CD4-positive, alpha-beta T cell treated with Interleukin-6 at 100 ng/mL for 8 hours (primary cell): ENCODE measurements around the gene INO80C.
"Not testable (repeated sequence)": the region's sequence is repeated elsewhere in the genome, so short reads cannot be mapped to it uniquely, and the experiment has no call there.

Source experiments
- DNase-seq: peaks from one replicate; pipeline ENCODE4 v3.0.0-alpha.2; 2020; ENCODE audit warnings: mixed read lengths, low spot score

INO80C gene

GRCh38 chr18:35512761-35513160 is 15.0 kb upstream of the INO80C start:
- no peak for DNase-seq

DNA sequence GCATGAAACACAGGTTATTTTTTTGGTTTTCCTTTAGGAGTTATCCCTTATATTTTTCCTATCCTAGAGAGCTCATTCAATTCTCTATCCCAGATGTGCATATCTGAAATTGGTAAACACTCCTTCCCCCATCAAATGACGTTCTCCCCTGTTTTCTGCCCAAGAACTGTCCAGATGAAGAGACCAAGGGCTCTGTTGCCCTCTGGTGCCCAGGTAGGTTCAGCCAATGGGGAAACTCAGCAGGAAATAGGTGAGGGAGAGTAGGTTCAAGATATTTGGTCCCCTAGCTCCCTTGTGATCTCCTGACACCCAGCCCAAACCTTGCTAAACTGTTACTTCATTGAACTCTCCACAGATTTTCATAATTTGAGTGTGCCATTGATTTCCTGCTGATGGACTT is 14.1 kb upstream of the INO80C start:
- no peak for DNase-seq

GRCh38 chr18:35511428-35511827 is 13.7 kb upstream of the INO80C start:
- no peak for DNase-seq

DNA sequence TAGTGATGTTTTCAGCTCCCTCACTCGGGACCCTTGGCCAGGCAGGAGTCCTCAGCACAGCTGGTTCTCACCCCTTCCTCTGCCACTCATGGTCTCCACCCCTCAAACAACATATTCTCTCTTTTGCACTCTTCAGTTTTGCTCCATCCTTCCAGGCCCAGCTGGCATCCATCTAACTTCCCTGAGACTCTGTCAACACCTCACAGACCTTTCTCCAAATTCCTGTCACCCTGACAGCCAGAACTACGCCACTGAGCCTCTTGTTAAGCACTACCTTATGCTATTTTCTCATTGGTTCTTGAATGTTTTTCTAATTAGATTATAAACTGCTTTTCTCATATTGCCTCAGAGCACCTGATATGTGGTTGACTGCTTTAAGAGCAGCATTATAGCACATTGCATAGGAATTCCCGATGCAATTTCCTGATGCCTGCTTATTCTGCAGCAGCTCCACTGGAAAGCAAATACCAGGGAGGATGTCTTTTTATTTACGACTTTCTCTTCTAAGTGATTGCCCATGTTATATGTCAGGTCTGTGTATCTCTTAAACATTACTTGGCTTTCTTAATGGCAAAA is 12.4 kb upstream of the INO80C start:
- DNase-seq = no peak

GRCh38 chr18:35508746-35509338 is 11.1 kb upstream of the INO80C start:
- no peak for DNase-seq

DNA sequence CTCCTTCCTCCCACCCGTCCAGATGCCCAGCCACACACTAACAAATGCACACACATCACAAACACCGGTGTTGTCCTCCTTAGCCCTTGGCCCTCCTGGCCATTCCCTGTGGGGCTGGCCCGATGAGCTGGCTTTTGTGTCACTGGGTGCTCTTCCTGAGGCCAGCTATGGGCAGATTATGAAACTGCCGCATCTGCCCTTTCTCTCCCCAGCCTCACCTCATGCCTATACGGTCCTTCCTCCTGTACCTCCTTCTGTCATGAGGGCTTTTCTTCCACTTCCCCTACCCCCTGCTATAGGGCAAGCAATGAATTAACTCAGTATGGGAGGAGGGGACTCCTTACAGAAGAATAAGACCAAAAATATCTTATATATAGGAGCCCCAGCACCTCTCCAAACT is 10.3 kb upstream of the INO80C start:
- no peak for DNase-seq

DNA sequence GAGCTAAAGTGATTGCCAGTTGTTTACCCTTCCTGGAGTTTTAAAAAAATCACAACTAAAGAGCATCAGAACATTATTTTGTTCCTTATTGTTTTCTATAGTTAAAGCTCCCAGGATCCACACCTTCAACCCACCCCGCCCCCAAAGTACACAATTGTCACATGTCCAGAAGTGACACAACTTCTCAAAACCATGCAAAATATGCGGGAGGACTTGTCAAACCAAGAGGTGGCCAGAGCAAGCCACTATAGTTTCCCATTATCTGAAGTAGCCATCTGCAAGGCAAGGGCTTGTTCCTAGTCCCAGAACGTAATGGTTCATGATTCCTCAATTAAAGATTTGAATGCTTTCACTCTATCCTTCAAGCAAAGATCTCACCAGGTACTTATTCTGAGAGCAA is 9.9 kb upstream of the INO80C start:
- DNase-seq = no peak

DNA sequence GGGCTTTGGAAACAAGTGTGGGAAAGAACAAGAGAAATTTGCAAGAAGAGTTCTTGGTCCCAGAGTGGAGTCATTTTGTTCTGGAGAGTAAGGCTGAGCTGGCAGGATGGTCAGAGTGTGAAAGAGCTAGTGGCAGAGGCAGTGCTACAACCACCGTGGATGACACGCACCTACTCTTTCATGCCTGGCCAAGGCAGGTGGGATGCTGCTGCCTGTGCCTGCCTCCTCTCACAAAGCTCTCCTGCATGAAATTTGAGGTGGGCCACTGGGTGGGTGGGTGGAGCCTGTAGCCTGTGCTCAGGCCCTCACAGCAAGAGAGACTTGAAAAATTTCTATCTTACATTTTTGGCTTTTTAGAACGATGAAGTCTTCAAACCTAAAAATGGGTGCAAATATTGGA is 9.4 kb upstream of the INO80C start:
- DNase-seq = no peak

DNA sequence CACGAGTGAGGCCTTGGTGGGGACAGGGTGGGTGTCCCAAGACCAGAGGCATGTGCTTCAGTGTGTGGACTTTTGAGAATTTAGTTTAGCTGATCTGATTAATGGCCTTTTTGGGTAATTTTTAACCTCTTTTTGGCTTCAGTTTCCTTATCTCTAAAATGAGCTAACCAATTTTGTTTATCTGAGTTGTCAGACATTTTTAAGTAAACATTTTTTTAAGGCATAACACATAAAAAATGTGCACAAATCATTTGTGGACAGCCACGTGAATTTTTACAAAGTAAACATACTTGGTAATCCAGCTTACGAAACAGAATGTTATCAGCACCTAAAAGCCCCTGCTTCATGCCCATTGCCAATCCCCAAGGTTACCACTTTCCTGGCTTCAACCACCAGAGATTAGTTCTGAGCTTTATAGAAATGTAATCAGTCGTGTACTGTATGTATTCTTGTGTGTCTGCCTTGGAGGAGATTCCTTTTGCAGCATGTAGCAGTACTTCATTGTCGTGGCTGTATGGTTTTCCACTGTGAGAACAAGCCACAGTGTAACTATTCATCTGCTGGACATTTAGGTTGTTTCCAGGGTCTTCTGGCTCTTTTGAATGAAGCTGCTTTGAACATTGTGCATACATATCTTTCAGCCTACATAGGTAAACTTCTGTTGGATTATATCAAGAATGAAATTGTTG is 8.4 kb upstream of the INO80C start:
- DNase-seq = no peak

DNA sequence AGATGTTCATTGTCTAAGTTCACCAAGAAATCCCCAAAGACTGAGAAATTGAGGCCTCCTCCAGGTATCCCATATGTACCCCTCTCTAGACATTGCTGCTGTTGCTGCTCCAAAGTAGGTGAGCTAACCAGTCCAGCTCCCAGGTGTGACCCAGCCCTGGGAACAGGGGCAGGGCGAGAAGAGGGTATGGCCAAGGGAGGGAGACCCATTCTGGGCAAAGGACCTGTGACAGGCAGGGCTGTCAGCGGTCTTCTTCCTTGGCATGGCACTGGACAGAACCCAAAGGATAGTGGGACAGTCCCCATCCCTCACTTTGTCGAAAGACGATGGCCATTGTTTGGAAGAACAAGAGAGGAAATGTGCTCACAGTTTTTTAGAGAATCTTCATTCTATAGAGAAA is 7.2 kb upstream of the INO80C start:
- no peak for DNase-seq

DNA sequence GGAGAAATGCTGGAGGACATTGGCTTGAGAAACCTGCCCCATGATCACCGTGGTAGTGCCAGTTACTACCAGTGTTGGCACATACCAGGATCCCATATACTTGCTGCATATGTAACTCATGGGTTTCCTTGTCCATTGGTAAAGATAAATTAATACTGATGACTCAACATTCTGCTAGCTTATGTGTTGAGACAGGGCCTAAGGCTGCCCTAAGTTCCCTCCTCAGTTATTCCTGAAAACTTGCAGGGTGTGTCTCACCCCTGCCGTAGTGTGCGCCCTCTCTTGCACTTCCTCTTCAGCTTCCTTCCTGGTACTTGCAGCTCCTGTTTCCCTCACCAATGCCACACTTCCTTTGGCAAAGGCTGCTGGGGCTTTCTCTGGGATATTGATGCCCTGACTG is 4.3 kb upstream of the INO80C start:
- DNase-seq = no peak

DNA sequence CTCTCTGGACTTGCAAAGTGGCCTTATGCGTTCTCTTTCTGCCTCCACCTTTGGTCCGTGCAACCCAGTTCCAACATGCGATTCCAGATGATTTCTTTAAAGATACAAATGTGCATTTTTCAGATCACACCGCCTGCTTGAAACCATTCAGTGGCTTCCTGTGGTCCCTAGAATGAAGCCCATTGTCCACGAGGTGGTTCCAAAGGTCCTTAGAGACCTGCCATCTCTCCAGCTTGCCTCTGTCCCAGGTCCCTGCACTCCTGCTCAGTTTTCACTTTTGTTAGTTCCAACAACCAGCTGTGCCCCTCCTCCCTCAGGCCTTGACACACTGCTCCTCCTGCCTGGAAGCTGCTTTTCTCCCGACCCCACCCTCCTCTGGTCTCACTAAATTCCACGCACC is 3.6 kb upstream of the INO80C start:
- no peak for DNase-seq

DNA sequence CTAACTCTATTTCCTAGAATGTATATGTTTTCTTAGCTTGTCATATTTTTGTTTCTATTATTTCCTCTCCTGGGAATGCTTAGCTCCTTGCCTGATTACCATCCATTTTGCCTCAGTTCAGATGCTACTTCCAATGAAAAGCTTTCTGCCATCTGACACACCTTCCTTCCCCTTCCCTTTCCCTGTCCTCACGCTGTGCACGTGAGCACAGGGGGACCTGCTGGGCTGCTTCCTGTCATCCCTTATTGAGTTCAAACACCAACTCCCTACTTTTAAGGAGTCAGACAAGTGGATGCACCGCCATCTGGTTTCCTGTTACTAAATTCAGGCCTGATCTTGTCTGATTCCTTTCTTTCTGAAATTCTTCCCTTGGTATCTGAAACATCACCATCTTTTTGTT is 2.4 kb upstream of the INO80C start:
- no peak for DNase-seq

- no peak for DNase-seq
Observed at GRCh38 chr18:35497027-35497369, 762 bp downstream of the INO80C start.

DNA sequence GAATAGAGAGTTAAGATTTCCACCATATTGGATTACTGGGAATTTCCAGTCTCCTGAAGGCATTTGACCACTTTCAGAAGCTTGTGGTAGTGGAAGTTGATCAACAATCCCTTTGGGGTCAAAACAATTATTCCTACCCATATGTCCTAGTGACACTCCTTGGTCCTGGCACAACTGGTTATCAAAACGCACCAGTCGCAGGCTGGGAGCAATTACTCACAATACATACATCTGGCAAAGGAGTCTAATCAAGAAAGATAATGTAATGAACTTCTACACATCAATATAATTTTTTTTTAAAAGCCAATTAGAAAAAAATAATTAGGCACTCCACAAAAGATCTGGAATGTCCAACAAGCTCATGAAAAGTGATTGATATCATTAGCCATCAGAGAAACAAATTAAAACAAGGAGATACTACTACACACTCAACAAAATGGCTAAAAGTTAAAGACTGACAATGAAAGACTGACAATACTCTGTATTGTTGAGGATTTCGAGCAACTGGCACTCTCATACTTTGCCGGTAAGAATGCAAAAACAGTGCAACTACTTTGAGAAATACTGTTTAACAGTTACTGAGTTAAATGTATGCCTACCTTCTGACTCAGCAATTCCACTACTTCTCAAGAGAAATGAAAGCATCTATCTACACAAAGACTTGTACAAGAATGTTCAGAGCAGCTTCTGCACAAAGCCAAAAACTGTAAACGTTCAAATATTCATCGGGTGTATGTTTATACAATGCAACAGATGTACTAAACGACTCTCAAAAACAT is 2.0 kb downstream of the INO80C start:
- no peak for DNase-seq

DNA sequence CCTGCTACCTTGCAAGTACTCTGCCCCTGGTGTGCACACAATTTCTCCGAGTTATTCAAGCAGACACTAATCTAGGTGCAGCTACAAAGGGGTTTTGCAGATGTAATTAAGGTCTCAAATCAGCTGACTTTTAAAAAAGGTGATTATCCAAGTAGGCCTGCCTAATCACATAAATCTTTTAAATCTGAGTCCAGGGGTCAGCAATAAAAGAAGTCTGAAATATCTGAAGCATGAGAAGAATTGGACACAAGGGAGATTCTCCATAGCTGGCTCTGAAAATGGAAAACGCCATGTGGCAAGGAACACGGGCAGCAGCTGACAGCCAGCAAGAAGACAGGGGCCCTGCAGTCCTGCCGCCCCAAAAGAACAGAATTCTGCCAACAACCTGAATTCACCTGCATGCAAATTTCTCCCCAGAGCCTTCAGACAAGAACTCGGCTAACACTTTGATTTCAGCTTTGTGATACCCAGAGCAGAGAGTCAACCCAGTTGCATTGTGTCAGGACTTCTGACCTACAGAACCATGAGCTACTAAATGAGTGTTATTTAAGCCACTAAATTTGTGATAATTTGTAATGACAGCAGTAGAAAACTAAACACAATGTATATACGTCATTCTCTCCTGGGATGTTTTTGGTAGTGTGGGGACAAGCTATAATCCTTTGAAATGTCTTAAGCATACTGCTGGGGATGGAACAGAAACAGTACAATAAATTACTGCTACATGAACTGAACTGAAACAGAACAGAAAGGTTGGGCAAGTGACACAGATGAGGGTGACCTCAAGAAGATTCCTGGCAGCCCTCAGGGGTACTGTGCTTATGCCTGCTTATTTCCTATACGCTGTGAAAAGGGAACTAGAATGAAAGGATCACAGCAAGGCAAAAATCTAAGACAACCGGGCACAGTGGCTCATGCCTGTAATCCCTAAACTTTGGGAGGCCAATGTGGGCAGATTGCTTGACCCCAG is 3.2 kb downstream of the INO80C start:
- DNase-seq = no peak

DNA sequence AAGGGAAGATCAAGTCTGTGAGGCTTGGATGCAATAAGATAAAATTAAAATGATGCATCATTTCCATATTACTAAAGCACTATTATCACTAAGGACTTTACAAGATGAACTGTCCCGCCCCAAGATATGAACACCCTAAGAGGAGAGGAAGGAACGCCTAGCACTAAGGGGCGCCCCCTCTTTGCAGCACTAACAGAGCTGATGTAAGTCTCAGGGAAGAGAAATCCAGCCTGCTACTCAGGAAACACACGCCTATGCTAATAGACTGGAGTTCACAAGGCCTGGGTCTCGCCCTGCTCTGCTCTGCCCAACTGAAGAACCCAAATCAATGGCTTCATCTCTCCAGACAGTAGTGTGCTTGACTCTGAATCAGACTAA is 6.1 kb downstream of the INO80C start:
- no peak for DNase-seq

GRCh38 chr18:35490894-35491699 is 6.7 kb downstream of the INO80C start:
- no peak for DNase-seq

DNA sequence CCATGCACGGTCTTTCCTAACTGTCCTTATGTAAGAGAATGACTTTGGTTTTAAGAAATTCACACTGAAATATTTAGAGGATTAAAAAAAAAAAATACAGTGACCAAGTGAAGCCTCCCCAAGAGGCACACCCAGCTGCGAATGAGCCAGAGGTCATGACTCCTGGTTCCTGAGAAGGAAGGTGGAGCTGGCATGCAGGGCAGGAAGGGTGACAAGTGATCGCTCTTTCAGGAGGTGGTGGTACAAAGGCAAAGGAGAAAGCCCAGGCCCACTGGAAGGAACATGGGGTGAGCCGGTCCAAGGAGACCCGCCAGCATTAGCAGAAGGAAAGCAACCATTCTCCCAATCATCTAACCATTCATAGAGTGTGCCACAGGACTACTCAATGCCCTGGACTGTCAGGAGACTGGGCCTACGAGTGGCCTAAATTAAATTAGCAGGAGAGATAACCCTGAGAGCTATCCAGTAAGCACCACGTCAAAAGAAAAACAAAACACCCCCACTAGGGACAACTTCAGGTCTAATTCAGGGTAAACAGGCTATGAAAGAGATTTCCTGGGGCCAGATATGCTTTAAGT is 7.8 kb downstream of the INO80C start:
- no peak for DNase-seq

DNA sequence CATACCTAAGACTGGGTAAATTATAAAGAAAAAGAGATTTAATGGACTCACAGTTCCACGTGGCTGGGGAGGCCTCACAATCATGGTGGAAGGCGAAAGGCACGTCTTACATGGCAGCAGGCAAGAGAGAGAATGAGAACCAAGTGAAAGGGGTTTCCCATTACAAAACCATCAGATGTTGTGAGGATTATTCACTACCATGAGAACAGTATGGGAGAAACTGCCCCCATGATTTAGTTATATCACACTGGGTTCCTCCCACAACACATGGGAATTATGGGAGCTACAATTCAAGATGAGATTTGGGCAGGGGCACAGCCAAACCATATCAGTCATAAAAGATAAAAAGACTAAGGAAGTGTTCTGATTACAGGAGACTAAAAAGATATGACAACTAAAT is 8.5 kb downstream of the INO80C start:
- DNase-seq = not testable (repeated sequence)

DNA sequence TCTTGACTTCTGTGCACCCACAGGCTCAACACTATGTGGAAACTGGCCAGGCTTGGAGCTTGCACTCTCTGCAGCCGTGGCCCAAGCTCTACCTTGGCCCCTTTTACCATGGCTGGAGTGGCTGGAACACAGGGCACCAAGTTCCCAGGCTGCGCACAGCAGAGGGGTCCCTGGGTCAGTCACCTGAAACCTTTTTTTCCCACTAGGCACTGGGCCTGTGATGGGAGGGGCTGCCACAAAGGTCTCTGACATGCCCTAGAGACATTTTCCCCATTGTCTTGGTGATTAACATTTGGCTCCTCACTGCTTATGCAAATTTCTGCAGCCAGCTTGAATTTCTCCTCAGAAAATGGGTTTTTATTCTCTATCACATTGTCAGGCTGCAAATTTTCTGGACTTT is 9.4 kb downstream of the INO80C start:
- DNase-seq = not testable (repeated sequence)
